HG03039 (cell line): ENCODE data around the gene ATF7.

Source experiments
- ATAC-seq: cut with Tn5 transposase; IDR thresholded peaks from one replicate; pipeline ENCODE4 v1.9.1; 2021; ENCODE audit warnings: mild to moderate bottlenecking, moderate library complexity; ENCODE audit not compliant: unreplicated experiment

Gene ATF7

GRCh38 chr12:53532524-53533445 lies 93.4 kb downstream of the ATF7 start:
- no peak for ATAC-seq

GRCh38 chr12:53532021-53532420 lies 94.2 kb downstream of the ATF7 start:
- no peak for ATAC-seq

- no peak for ATAC-seq
These were observed 95.3 kb downstream of the ATF7 start for GRCh38 chr12:53530920-53531319.

GRCh38 chr12:53530061-53530460 lies 96.1 kb downstream of the ATF7 start:
- ATAC-seq, result no peak

GRCh38 chr12:53524476-53524875 lies 101.7 kb downstream of the ATF7 start:
- no peak for ATAC-seq

GRCh38 chr12:53523131-53523530 lies 103.1 kb downstream of the ATF7 start:
- ATAC-seq, result no peak

GRCh38 chr12:53518381-53518780 lies 107.8 kb downstream of the ATF7 start:
- ATAC-seq, result no peak

- no peak for ATAC-seq
These were observed 109.3 kb downstream of the ATF7 start for GRCh38 chr12:53516758-53517455.

- ATAC-seq, result no peak
These were observed 110.9 kb downstream of the ATF7 start for GRCh38 chr12:53515291-53515680.

GRCh38 chr12:53514628-53515290 lies 111.4 kb downstream of the ATF7 start:
- ATAC-seq, result no peak

GRCh38 chr12:53513712-53514410 lies 112.3 kb downstream of the ATF7 start:
- ATAC-seq, result no peak

- no peak for ATAC-seq
These were observed 115.9 kb downstream of the ATF7 start for GRCh38 chr12:53510181-53510812.

GRCh38 chr12:53508534-53509170 lies 117.5 kb downstream of the ATF7 start:
- no peak for ATAC-seq

GRCh38 chr12:53507603-53507885 lies 118.6 kb downstream of the ATF7 start:
- ATAC-seq, result no peak

GRCh38 chr12:53506881-53507602 lies 119.1 kb downstream of the ATF7 start, which contains the start of gene NPFF:
Gene NPFF (minus strand): TSS chr12:53507484. CDS start chr12:53507474, 10 bp downstream.
- no peak for ATAC-seq

- no peak for ATAC-seq
These were observed 119.8 kb downstream of the ATF7 start for GRCh38 chr12:53506450-53506785.

GRCh38 chr12:53505555-53506449 lies 120.4 kb downstream of the ATF7 start:
- no peak for ATAC-seq

GRCh38 chr12:53505086-53505485 lies 121.1 kb downstream of the ATF7 start:
- ATAC-seq, result no peak
